Panc1 (cell line): ENCODE measurements around the gene CACNA1D. TPM values are rescaled to one million over a fixed set of nuclear protein-coding genes. Genes with fewer than 3 reads are reported as not detected.

Experiments used
- ATAC-seq: fragments of 200-7000 bp; cut with Tn5 transposase; 2 replicates; pipeline ENCODE4 v1.9.1; 2020; ENCODE audit warnings: mild to moderate bottlenecking, moderate library complexity
- BruUV-seq: library from RNA; stranded (reverse); fragments of 400-500 nt; replicated peaks from 2 replicates; lab custom pipeline; 2021; lab: Mats Ljungman, UMichigan
- CTCF ChIA-PET: fragments of 300-600 bp; sonication (Branson Sonifier 250); formaldehyde crosslinking; loops from one replicate; lab custom pipeline; 2022; ENCODE audit warnings: antibody characterized with exemption; lab: Charles Lee
- POLR2A ChIA-PET: fragments of 300-600 bp; sonication (Branson Sonifier 250); formaldehyde crosslinking; loops from one replicate; lab custom pipeline; 2022; ENCODE audit warnings: antibody characterized with exemption; lab: Charles Lee
- DNase-seq: peaks from one replicate; pipeline ENCODE4 v3.0.0-alpha.2; 2010; ENCODE audit warnings: low read depth, low spot score
- H3K27ac ChIP-seq: 2 replicates; pipeline ENCODE4 v1.5.1; 2011; ENCODE audit warnings: mild to moderate bottlenecking, low read length, inconsistent platforms
- H3K27me3 ChIP-seq: fragments of 200-500 bp; sonication (Bioruptor generic); 2 replicates; pipeline ENCODE4 v1.6.0; 2014; ENCODE audit warnings: low read length, inconsistent platforms; ENCODE audit not compliant: control insufficient read depth, insufficient read depth
- H3K36me3 ChIP-seq: fragments of 200-500 bp; sonication (Bioruptor generic); 2 replicates; pipeline ENCODE4 v1.5.1; 2014; ENCODE audit warnings: inconsistent platforms, mild to moderate bottlenecking, low read length, moderate library complexity; ENCODE audit not compliant: control insufficient read depth, insufficient read depth
- H3K4me1 ChIP-seq: 2 replicates; pipeline ENCODE4 v1.5.1; 2011; ENCODE audit warnings: inconsistent platforms, mild to moderate bottlenecking, low read length, moderate library complexity; ENCODE audit not compliant: control insufficient read depth, insufficient read depth
- H3K4me3 ChIP-seq, 2 experiments: 2 replicates each; pipeline ENCODE4 v1.5.1; 2011 to 2012; ENCODE audit warnings: low read depth in 2 of 2, low read length in 2 of 2, mild to moderate bottlenecking in 2 of 2, inconsistent platforms in 1 of 2, moderate library complexity in 1 of 2
- H3K9me3 ChIP-seq: fragments of 200-500 bp; sonication (Bioruptor generic); 2 replicates; pipeline ENCODE4 v1.5.1; 2014; ENCODE audit warnings: low read depth, mild to moderate bottlenecking, inconsistent platforms, low read length, moderate library complexity; ENCODE audit not compliant: control insufficient read depth, insufficient read depth
- POLR2AphosphoS5 ChIP-seq: IDR thresholded peaks from 2 replicates; pipeline ENCODE4 v1.6.1; 2012; ENCODE audit warnings: mild to moderate bottlenecking, low read depth, low read length, moderate library complexity
- SIN3A ChIP-seq: IDR thresholded peaks from 2 replicates; pipeline ENCODE4 v1.6.1; 2012; ENCODE audit warnings: low read depth, mild to moderate bottlenecking, low read length, moderate library complexity, borderline replicate concordance; ENCODE audit not compliant: insufficient read depth
- TCF7L2 ChIP-seq: IDR thresholded peaks from 2 replicates; pipeline ENCODE4 v1.6.1; 2011; ENCODE audit warnings: mild to moderate bottlenecking, low read depth, low read length, inconsistent platforms
- in situ Hi-C: cut with HindIII; loops from 2 replicates; pipeline ENCODE4 v1.10.0; 2016; ENCODE audit warnings: low sequenced_read_pairs, low pct_unique_long_range_greater_than_20kb
- intact Hi-C: fragments of 100-400 bp; cut with micrococcal nuclease; formaldehyde crosslinking; loops from one replicate; pipeline ENCODE4 v1.10.0; 2022; ENCODE audit not compliant: unreplicated experiment
- total RNA-seq: library from RNA; stranded (reverse); gene quantifications from one replicate; pipeline ENCODE4 v1.2.1, GENCODE V29; 2021; ENCODE audit not compliant: unreplicated experiment
- TF ChIP-seq, protein P1 (sequence below), 2 experiments: IDR thresholded peaks; 2 replicates each; pipeline ENCODE4 v1.6.1; 2011 to 2012; ENCODE audit warnings: low read depth in 2 of 2, control low read depth in 1 of 2, low read length in 1 of 2, mild to moderate bottlenecking in 1 of 2, moderate library complexity in 1 of 2; ENCODE audit not compliant: insufficient read depth in 1 of 2
- TF ChIP-seq, protein P2 (sequence below): fragments of 450-650 bp; IDR thresholded peaks from 2 replicates; pipeline ENCODE4 v1.5.1; 2017; ENCODE audit warnings: mild to moderate bottlenecking

CACNA1D gene
- total RNA-seq, 1 experiment from 2014 or later = 23.0 TPM

DNA sequence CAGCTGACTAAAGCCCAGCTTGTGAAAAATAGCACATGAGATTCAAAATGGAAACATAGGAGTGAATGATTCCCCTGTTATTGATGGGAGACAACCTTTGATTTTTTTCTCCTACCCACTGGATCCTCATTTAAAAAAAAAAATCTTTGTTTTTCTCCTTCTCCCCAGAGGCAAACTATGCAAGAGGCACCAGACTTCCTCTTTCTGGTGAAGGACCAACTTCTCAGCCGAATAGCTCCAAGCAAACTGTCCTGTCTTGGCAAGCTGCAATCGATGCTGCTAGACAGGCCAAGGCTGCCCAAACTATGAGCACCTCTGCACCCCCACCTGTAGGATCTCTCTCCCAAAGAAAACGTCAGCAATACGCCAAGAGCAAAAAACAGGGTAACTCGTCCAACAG lies 2.6 kb downstream of the CACNA1D start:
- Histone ChIP-seq H3K27ac (peak overlapping the region; percentile 68; the same call in 1 of the 2 replicates), H3K36me3 (no peaks in the 10 kb centered on the region), H3K9me3 (no peaks in the 10 kb centered on the region), H3K27me3 (no peaks in the 10 kb centered on the region), H3K4me1 (peaks cover 35% of the 10 kb centered on the region), H3K4me3 (peak overlapping the region in 1 of 2 experiments; percentile 69; a peak in 2 of 4 replicates)
- in situ Hi-C loops = no loop called here
- no peak for ATAC-seq
- DNase-seq = no peak
- intact Hi-C loops = no loop called here
- POLR2A ChIA-PET = no interaction called here
- no TSS peak for BruUV-seq
- TF ChIP-seq POLR2AphosphoS5 (no peak), SIN3A (no peak), TCF7L2 (no peak)
- TF ChIP-seq, protein P1, sequence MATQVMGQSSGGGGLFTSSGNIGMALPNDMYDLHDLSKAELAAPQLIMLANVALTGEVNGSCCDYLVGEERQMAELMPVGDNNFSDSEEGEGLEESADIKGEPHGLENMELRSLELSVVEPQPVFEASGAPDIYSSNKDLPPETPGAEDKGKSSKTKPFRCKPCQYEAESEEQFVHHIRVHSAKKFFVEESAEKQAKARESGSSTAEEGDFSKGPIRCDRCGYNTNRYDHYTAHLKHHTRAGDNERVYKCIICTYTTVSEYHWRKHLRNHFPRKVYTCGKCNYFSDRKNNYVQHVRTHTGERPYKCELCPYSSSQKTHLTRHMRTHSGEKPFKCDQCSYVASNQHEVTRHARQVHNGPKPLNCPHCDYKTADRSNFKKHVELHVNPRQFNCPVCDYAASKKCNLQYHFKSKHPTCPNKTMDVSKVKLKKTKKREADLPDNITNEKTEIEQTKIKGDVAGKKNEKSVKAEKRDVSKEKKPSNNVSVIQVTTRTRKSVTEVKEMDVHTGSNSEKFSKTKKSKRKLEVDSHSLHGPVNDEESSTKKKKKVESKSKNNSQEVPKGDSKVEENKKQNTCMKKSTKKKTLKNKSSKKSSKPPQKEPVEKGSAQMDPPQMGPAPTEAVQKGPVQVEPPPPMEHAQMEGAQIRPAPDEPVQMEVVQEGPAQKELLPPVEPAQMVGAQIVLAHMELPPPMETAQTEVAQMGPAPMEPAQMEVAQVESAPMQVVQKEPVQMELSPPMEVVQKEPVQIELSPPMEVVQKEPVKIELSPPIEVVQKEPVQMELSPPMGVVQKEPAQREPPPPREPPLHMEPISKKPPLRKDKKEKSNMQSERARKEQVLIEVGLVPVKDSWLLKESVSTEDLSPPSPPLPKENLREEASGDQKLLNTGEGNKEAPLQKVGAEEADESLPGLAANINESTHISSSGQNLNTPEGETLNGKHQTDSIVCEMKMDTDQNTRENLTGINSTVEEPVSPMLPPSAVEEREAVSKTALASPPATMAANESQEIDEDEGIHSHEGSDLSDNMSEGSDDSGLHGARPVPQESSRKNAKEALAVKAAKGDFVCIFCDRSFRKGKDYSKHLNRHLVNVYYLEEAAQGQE (IDR thresholded peaks at IDR 0.05; ENCODE audit: insufficient read depth in 1 of 2, low read depth in 2 of 2, low read length in 1 of 2) = no peak
- TF ChIP-seq, protein P2, sequence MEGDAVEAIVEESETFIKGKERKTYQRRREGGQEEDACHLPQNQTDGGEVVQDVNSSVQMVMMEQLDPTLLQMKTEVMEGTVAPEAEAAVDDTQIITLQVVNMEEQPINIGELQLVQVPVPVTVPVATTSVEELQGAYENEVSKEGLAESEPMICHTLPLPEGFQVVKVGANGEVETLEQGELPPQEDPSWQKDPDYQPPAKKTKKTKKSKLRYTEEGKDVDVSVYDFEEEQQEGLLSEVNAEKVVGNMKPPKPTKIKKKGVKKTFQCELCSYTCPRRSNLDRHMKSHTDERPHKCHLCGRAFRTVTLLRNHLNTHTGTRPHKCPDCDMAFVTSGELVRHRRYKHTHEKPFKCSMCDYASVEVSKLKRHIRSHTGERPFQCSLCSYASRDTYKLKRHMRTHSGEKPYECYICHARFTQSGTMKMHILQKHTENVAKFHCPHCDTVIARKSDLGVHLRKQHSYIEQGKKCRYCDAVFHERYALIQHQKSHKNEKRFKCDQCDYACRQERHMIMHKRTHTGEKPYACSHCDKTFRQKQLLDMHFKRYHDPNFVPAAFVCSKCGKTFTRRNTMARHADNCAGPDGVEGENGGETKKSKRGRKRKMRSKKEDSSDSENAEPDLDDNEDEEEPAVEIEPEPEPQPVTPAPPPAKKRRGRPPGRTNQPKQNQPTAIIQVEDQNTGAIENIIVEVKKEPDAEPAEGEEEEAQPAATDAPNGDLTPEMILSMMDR = no peak
- CTCF ChIA-PET = interaction anchor here (0.5 kb wide), 1 partner anchor 119 kb away, joined by 3 read pairs; no protein-coding TSS in a partner anchor

DNA sequence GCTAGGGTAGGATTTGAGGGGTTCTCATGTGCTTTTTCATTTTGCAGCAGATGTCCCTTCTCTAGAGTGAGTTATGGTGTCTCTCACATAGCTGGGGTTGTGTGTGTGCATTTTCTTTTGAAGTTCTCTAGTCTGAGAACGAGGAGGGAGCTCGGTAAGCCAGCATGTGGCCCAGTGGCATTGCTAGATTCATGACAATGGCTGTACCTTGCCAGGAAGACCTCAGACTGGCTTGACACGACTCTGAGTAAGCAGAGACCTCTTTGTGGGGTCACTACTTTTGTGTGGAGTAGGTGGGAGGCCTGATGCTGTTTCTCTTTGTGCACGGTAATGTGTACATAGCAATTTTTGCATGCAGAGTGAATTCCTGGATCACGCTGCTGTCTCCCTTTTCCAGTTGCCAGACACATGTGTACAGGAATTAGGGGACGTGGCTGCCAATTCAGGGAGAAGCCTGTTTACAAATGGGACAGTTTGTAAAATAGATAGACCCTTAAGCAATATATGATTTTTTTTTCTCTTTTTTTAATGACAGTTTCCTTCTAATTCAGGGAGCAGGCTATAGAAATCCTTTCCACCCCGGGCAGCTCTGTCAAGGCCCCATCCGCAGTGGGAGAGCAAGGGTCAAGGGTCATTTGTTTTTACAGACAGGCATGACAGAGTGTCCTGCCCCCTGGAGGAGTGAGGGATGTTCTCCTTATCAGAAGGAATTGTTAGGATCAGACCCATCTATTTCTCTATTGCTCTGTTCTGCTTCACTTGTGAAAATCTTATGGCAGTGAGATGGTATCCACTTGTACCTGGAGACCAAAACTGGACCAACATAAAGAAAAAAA lies 4.6 kb downstream of the CACNA1D start:
- no peaks in the 10 kb centered on the region for H3K27me3 ChIP-seq
- peaks cover 32% of the 10 kb centered on the region for H3K4me1 ChIP-seq
- in situ Hi-C loops = no loop called here
- H3K27ac ChIP-seq = peak overlapping the region; percentile 68
- H3K36me3 ChIP-seq = no peaks in the 10 kb centered on the region
- no peaks in the 10 kb centered on the region for H3K9me3 ChIP-seq
- TF ChIP-seq, protein P1 (IDR thresholded peaks at IDR 0.05; ENCODE audit: insufficient read depth in 1 of 2, low read depth in 2 of 2, low read length in 1 of 2) = no peak
- TF ChIP-seq POLR2AphosphoS5 = no peak
- DNase-seq (no peak), ATAC-seq (no peak)
- ChIA-PET CTCF (interaction anchor here (0.5 kb wide), 1 partner anchor 169 kb away, joined by 3 read pairs; no protein-coding TSS in a partner anchor), POLR2A (interaction anchor here (0.6 kb wide), 2 partner anchors 143 to 237 kb away, joined by 3 to 6 read pairs; no protein-coding TSS in a partner anchor)
- intact Hi-C loops = no loop called here
- peak overlapping the region in 1 of 2 experiments; percentile 11; a peak in 1 of 4 replicates for H3K4me3 ChIP-seq
- BruUV-seq = no TSS peak
